Ishikawa (cell line): ENCODE results near the gene GGNBP2.

Source experiments
- CEBPB ChIP-seq: IDR thresholded peaks from 2 replicates; pipeline ENCODE4 v1.6.1; 2012
- MAX ChIP-seq: IDR thresholded peaks from 2 replicates; pipeline ENCODE4 v1.6.1; 2012
- NFIC ChIP-seq: IDR thresholded peaks from 2 replicates; pipeline ENCODE4 v1.6.1; 2012
- RAD21 ChIP-seq: IDR thresholded peaks from 2 replicates; pipeline ENCODE4 v1.6.1; 2012; ENCODE audit warnings: low read depth
- REST ChIP-seq: IDR thresholded peaks from 2 replicates; pipeline ENCODE4 v1.6.1; 2012; ENCODE audit warnings: low read depth, mild to moderate bottlenecking
- TAF1 ChIP-seq: IDR thresholded peaks from 2 replicates; pipeline ENCODE4 v1.6.1; 2012; ENCODE audit warnings: low read depth, mild to moderate bottlenecking
- YY1 ChIP-seq: IDR thresholded peaks from 2 replicates; pipeline ENCODE4 v1.6.1; 2012; ENCODE audit warnings: low read depth

- no peak for TF ChIP-seq RAD21
- no peak for TF ChIP-seq NFIC
- no peak for TF ChIP-seq YY1
- no peak for TF ChIP-seq REST
- TF ChIP-seq MAX, result no peak
- no peak for TF ChIP-seq CEBPB
- no peak for TF ChIP-seq TAF1
Observed at GRCh38 chr17:36593656-36594316, 49.1 kb downstream of the GGNBP2 start.
